SU-DHL-6 (cell line): Measurements from ENCODE around the gene IFNA17.
"Not testable (repeated sequence)": the region's sequence is repeated elsewhere in the genome, so short reads cannot be mapped to it uniquely, and the experiment has no call there.

Source experiments
- EZH2phosphoT487 ChIP-seq: fragments of 200-600 bp; sonication (generic), shearing (Covaris generic); conservative IDR thresholded peaks from 2 replicates; pipeline ENCODE4 v1.6.1; 2018; ENCODE audit warnings: mild to moderate bottlenecking, antibody characterized with exemption, low read length, moderate library complexity, mixed read lengths
- TF ChIP-seq, protein P1 (sequence below): fragments of 200-600 bp; sonication (generic); IDR thresholded peaks from one replicate; pipeline ENCODE4 v1.5.1; 2017; ENCODE audit warnings: antibody characterized with exemption, mild to moderate bottlenecking, low read length, moderate library complexity; ENCODE audit not compliant: insufficient read depth, poor library complexity, severe bottlenecking

DNA sequence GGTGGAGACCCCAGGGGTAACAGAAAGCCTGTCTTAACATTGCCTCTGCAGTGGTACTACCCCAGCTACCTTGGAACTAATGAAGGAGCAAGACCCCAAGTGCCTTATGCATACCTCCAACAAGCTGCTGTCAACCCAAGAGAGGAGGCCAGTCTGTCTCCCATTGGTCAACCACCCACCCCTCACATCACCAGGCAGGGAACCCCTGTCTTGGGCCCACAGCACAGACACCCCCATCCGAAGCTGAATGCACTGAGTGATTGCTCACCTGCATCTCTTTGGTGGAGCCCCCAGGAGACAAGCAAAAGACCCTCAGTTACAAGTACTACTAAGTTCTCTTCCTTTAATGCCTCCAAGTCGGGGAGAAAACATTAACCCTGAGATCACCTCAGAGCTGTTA, 15.9 kb downstream of the IFNA17 start:
- TF ChIP-seq, protein P1, sequence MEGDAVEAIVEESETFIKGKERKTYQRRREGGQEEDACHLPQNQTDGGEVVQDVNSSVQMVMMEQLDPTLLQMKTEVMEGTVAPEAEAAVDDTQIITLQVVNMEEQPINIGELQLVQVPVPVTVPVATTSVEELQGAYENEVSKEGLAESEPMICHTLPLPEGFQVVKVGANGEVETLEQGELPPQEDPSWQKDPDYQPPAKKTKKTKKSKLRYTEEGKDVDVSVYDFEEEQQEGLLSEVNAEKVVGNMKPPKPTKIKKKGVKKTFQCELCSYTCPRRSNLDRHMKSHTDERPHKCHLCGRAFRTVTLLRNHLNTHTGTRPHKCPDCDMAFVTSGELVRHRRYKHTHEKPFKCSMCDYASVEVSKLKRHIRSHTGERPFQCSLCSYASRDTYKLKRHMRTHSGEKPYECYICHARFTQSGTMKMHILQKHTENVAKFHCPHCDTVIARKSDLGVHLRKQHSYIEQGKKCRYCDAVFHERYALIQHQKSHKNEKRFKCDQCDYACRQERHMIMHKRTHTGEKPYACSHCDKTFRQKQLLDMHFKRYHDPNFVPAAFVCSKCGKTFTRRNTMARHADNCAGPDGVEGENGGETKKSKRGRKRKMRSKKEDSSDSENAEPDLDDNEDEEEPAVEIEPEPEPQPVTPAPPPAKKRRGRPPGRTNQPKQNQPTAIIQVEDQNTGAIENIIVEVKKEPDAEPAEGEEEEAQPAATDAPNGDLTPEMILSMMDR: not testable (repeated sequence)
- not testable (repeated sequence) for TF ChIP-seq EZH2phosphoT487
